Kidney (tissue), 14 donors: ENCODE results near the gene C22orf42. TPM values are rescaled to one million over a fixed set of nuclear protein-coding genes. Genes with fewer than 3 reads are reported as not detected.

ENCODE experiments used
- DNase-seq, 5 donors: peaks; one replicate each; pipeline ENCODE4 v3.0.0-alpha.2; 2013 to 2020
- FAIRE-seq: peaks from 2 replicates; lab custom pipeline; 2012; peaks lifted over from hg19 to GRCh38; lab: Jason Lieb, UNC
- H3K27ac ChIP-seq, 2 donors: one replicate each; pipeline ENCODE4 v1.7.0; 2013; ENCODE audit warnings: low read depth in 2 of 2, low read length in 2 of 2, inconsistent platforms in 1 of 2
- H3K27me3 ChIP-seq: one replicate; pipeline ENCODE4 v1.7.1; 2013; ENCODE audit warnings: low read length, inconsistent platforms; ENCODE audit not compliant: control insufficient read depth, insufficient read depth
- H3K36me3 ChIP-seq, 3 donors: one replicate each; pipeline versions ENCODE4 v1.7.0 to v1.7.1; 2013; ENCODE audit warnings: low read length in 3 of 3, control low read depth in 1 of 3, inconsistent platforms in 1 of 3; ENCODE audit not compliant: insufficient read depth in 3 of 3, control insufficient read depth in 2 of 3
- H3K4me1 ChIP-seq, 3 donors: one replicate each; pipeline versions ENCODE4 v1.7.0 to v1.7.1; 2013; ENCODE audit warnings: low read length in 3 of 3, inconsistent platforms in 1 of 3, low read depth in 1 of 3; ENCODE audit not compliant: control insufficient read depth in 2 of 3, insufficient read depth in 2 of 3
- H3K4me3 ChIP-seq, 3 donors: one replicate each; pipeline versions ENCODE4 v1.7.0 to v1.8.1; 2013; ENCODE audit warnings: low read length in 3 of 3, control low read depth in 1 of 3, inconsistent platforms in 1 of 3
- H3K9ac ChIP-seq, 3 donors: one replicate each; pipeline versions ENCODE4 v1.7.0 to v1.7.1; 2013; ENCODE audit warnings: low read length in 3 of 3, control low read depth in 1 of 3, inconsistent platforms in 1 of 3
- H3K9me3 ChIP-seq, 3 donors: one replicate each; pipeline versions ENCODE4 v1.7.0 to v1.7.1; 2013; ENCODE audit warnings: low read length in 3 of 3, control low read depth in 1 of 3, inconsistent platforms in 1 of 3; ENCODE audit not compliant: control insufficient read depth in 2 of 3, insufficient read depth in 1 of 3
- CTCF ChIP-seq: IDR thresholded peaks from 3 replicates; pipeline ENCODE4 v1.5.1; 2012; ENCODE audit warnings: mild to moderate bottlenecking, moderate library complexity, borderline replicate concordance; ENCODE audit not compliant: insufficient read depth; ENCODE audit errors: extremely low read depth
- intact Hi-C: fragments of 100-400 bp; cut with DNase I; formaldehyde crosslinking; loops from one replicate; pipeline ENCODE4 v1.11.1; 2022
- polyA plus RNA-seq: library from polyadenylated mRNA; stranded (reverse); fragments of 350-450 nt; fragmentation: Illumina TruSeq; extraction: RNeasy Lipid Tissue Mini Kit (QIAGEN cat#74804); gene quantifications from one replicate; pipeline ENCODE4 v1.2.3, GENCODE V29; 2014; ENCODE audit warnings: low read depth, low replicate concordance; ENCODE audit not compliant: insufficient read depth
- total RNA-seq: library from RNA; stranded (reverse); fragmentation: NEBNext Ultra II Directional; extraction: Animal tissue kit (Norgen Biotek cat#: 25700); gene quantifications from one replicate; pipeline ENCODE4 v1.2.1, GENCODE V29; 2021
- donor health status: control.
- donor health status: control.
- donor health status: control.
- donor health status: control.
- donor health status: control.
- donor health status: DM: yes; HTN: yes; CAD: no.
- donor health status: Normal renal cell carcinoma (clear cell type).

Gene C22orf42
- total and polyA plus RNA-seq, 2 donors from 2014 or later, result not detected

- intact Hi-C loops, result no loop called here
- DNase-seq (no peak), FAIRE-seq (no peak)
- TF ChIP-seq CTCF, result no peak
- no peak overlapping the region for H3K27ac ChIP-seq
- H3K36me3 ChIP-seq, result no peaks in the 10 kb centered on the region
- no peaks in the 10 kb centered on the region for H3K9me3 ChIP-seq
- H3K9ac ChIP-seq, result no peak overlapping the region
- H3K27me3 ChIP-seq, result no peaks in the 10 kb centered on the region
- H3K4me1 ChIP-seq, result no peaks in the 10 kb centered on the region
- no peak overlapping the region for H3K4me3 ChIP-seq
Observed at GRCh38 chr22:32132783-32133182, 26.3 kb downstream of the C22orf42 start.

DNA sequence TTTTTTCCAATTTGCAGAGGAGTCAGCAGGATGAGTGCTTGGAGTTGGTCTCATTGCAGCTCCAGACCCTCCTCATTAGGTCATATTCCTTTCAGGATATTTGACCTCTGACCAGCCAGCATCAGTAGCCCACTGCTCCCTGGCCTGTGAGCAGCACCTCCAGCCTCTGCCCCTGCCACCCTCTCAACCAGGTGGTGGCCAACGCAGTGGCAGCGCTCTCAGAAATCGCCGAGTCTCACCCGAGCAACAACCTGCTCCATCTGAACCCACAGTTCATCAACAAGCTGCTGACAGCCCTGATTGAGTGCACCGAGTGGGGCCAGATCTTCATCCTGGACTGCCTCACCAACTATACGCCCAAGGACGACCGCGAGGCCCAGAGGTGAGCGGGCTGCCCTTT lies 27.0 kb downstream of the C22orf42 start:
- TF ChIP-seq CTCF, result no peak
- no peaks in the 10 kb centered on the region for H3K27me3 ChIP-seq
- no peak overlapping the region for H3K9ac ChIP-seq
- H3K4me3 ChIP-seq, result no peak overlapping the region
- no peak for FAIRE-seq
- no peak overlapping the region for H3K27ac ChIP-seq
- no peaks in the 10 kb centered on the region for H3K9me3 ChIP-seq
- intact Hi-C loops, result no loop called here
- DNase-seq, result no peak
- no peaks in the 10 kb centered on the region for H3K4me1 ChIP-seq
- no peaks in the 10 kb centered on the region for H3K36me3 ChIP-seq

DNA sequence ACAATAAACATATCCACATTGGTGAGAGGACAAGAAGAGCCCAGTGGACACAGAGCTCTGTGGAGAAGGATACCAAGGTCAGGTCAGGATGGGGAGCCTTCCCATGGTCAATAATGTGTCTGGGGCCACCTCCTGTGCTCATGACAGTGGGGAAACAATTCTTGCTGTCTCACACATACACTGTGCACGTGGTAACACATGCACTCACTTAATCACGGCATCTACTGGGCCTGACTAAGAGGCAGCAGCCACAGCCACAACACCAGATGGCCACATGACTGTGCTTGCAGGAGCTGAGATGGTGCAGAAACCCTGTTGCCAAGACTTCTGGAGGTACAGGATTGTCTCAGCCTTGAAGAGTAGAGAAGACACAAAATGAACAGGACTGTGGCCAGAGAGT lies 28.6 kb downstream of the C22orf42 start:
- no peak for TF ChIP-seq CTCF
- H3K36me3 ChIP-seq, result no peaks in the 10 kb centered on the region
- no peaks in the 10 kb centered on the region for H3K27me3 ChIP-seq
- H3K9me3 ChIP-seq, result no peaks in the 10 kb centered on the region
- intact Hi-C loops, result no loop called here
- no peaks in the 10 kb centered on the region for H3K4me1 ChIP-seq
- H3K27ac ChIP-seq, result no peak overlapping the region
- H3K9ac ChIP-seq, result no peak overlapping the region
- no peak for DNase-seq
- no peak for FAIRE-seq
- H3K4me3 ChIP-seq, result no peak overlapping the region

DNA sequence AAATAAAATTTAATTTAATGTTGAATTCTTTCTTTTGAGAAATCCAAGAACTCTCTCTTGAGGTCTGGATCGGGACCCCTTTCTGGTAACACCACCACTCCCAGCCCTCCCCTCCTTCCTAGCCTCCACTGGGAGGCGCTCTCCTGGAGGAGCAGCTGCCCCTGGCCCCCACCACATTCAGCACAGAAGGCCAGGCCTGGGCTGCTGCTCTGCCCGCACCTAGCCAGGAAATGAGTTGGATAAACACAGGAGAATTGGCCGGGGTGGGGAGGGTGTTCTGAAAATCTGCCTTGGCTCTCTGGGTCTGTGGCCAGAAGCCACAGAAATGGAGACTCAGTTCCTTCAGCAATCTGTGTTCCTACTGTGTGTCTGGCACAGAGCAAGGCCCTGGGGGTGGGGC lies 31.2 kb downstream of the C22orf42 start:
- Histone ChIP-seq H3K27me3 (no peaks in the 10 kb centered on the region), H3K27ac (no peak overlapping the region), H3K9ac (no peak overlapping the region), H3K36me3 (no peaks in the 10 kb centered on the region), H3K9me3 (no peaks in the 10 kb centered on the region), H3K4me1 (no peaks in the 10 kb centered on the region), H3K4me3 (no peak overlapping the region)
- FAIRE-seq, result no peak
- no peak for TF ChIP-seq CTCF
- intact Hi-C loops, result no loop called here
- no peak for DNase-seq
